HG02885 (cell line): ENCODE measurements around the gene INTS6L.
"Not testable (repeated sequence)": the region's sequence is repeated elsewhere in the genome, so short reads cannot be mapped to it uniquely, and the experiment has no call there.

Source experiments
- ATAC-seq: cut with Tn5 transposase; IDR thresholded peaks from one replicate; pipeline ENCODE4 v1.9.1; 2021; ENCODE audit warnings: mild to moderate bottlenecking; ENCODE audit not compliant: unreplicated experiment, poor library complexity

INTS6L gene

DNA sequence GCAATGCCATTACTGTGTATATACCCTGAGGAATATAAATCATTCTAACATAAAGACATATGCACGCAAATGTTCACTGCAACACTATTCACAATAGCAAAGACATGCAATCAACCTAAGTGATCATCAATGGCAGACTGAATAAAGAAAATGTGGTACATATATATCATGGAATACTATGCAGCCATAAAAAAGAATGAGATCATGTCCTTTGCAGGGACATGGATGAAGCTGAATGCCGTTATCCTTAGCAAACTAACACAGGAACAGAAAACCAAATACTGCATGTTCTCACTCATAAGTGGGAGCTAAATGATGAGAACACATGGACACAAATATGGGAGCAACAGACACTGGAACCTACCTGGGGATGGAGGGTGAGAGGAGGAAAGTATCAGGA is 73.6 kb downstream of the INTS6L start:
- ATAC-seq = not testable (repeated sequence)

DNA sequence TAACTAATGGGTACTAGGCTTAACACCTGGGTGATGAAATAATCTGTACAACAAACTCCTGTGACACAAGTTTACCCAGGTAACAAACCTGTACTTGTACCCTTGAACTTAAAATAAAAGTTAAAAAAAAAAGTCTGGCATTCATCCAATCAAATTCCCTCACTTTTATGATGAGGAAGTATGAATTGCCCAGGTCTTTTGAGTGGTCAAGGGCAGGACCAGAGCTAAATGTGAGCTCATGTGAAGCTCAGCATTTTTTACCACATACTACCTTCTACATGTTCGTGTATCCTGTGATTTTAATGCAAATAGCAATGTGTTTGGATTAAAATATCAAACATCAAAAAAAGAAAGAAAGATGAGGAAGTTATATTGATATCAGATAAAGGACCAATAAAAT is 74.0 kb downstream of the INTS6L start:
- ATAC-seq = not testable (repeated sequence)

DNA sequence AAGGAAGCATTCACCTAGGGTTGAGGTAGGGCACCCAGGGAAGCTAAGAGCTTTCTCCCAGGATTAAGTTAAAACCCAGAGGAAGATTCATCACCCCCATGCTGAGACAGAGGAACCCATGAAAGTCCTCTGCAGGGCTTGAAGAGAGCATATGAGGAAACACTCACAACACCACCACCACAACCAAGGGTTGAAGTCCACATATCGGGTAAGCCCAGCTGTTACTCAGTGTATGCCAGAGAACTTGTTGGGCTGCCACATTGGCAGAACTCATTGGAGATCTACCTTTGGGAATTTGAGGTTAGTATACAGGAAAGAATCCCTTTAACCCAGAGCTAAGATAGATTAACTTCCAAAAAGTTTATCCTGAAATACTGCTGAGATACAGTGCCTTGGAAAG is 75.1 kb downstream of the INTS6L start:
- ATAC-seq = no peak

DNA sequence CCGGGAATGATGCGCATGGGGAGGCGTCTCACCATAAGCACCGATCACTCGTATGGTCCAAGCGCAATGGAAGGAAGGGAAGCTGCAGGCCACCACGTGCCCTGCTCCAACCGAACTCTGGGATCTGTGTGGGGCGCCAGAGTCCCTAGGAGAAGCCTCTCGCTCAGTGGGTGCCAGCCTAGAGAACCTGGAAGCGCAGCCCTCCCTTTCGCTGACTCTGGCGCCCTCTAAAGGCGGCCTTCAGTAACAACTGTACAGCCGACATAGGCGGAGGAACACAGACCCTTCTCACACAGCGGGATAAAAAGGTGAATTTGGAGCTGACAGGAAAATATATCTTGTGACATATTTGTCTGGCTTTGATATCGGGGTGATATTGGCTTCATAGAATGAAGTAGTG is 76.0 kb downstream of the INTS6L start:
- peak; percentile 65 for ATAC-seq

DNA sequence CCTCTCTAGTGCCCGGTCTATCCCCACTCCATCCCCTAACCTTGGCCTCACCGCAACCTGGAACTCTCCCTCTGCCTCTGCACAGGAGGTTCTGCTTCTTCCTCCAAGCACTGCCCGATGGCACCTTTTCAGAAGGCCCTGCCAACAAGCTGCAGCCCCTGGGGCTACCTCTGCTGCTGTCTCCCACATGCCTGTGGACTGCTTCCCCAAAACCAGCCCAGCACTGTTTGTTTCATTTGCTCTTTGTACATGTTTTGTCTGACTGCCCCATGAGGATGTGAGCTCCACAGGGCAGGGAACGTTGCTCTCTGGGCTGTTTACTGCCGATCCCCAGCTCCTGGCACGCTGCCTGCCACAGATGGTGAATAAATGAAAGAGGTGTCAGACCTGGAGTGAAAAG is 85.4 kb downstream of the INTS6L start:
- ATAC-seq = no peak

DNA sequence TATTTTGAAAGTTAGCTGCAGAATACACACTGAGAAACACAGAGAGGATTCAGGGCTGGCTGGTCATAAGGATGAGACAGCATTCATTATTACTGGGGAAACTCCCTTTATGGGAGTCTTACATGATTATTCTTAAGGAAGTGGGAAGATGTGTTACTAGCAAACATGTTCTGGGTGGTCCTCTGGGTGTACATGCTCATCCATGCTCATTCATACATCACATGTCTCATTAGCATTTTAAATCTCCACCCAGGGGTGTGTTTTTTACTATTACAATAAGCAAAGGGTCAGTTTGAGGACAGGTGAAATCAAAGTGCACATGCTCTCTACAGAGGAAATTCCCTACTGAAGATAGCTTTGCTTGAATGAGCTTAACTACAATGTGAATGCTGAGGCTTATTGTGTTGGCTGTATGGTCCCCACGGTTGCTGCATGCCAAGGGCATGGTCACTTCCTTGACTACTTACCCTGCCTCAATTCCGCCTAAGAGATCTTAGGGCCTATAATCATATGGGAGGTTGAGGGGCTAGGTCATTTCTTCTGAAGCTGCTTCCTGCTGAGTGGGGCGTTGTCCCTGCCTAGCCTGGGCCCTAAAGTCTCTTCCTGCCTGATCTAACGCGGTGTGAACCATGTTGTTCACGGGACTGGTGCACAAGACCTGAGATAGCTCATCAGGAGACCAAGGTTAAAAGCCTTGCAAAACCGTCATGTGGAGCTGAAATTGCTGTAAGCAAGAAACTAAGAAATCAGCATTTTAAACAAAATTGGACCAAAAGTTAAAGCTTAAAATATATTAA is 104.1 kb downstream of the INTS6L start:
- not testable (repeated sequence) for ATAC-seq

DNA sequence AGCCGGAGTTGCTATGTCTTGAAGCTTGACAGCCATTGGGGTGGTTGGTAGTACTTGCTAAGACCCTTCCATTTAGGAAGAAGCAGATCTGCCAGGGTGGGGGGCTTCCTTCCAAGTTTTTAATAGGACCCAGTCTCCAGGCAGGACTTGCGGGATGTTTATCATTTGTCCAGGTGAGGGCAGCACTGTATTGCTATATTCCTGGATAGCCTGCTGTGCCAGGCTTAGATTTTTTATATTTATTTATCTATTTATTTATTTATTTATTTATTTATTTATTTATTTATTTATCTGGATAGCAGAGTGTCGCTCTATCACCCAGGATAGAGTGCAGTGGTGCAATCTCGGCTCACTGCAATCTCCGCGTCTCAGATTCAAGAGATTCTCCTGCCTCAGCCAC is 105.5 kb downstream of the INTS6L start:
- ATAC-seq = no peak

DNA sequence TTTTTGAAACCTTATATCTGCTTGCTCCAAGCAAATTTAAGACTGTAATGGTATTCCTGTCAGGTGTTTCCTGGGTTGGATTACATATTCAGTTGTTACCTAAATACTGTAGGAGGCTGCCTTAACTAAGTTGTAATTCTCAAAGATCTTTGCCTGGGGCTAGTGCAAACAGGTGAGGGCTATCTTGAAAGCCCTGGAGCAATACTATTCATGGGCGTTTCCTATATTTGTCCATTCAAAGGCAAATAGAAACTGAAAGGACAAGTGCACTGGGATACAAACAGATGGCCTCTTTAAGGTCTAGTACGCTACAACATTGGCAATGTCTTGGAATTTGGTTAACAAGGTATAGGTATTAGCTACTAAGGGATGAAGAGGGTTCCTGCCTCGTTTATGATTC is 108.9 kb downstream of the INTS6L start:
- ATAC-seq = no peak
